GM12878 (cell line): ENCODE results near the gene PELI2.

Experiments used
- CREB1 ChIP-seq: IDR thresholded peaks from 2 replicates; pipeline ENCODE4 v1.6.1; 2012; ENCODE audit warnings: low read depth, mild to moderate bottlenecking, inconsistent platforms
- CTCF ChIP-seq, 3 experiments: IDR thresholded peaks in 2 of 3; conservative IDR thresholded peaks in 1 of 3; 2 replicates each; pipeline ENCODE4 v1.5.1; 2011; ENCODE audit warnings: low read depth in 3 of 3, low read length in 3 of 3, mild to moderate bottlenecking in 3 of 3, control low read depth in 2 of 3, moderate library complexity in 2 of 3, inconsistent platforms in 1 of 3, mixed read lengths in 1 of 3; ENCODE audit not compliant: control insufficient read depth in 2 of 3, insufficient read depth in 1 of 3; ENCODE audit errors: extremely low read depth in 1 of 3
- EZH2 ChIP-seq: IDR thresholded peaks from 2 replicates; pipeline ENCODE4 v1.6.1; 2012; ENCODE audit warnings: low read depth, mild to moderate bottlenecking, control low read depth, inconsistent platforms, low read length, borderline replicate concordance; ENCODE audit not compliant: control insufficient read depth
- HDGF ChIP-seq: fragments of 450-650 bp; IDR thresholded peaks from 2 replicates; pipeline ENCODE4 v1.6.1; 2016; ENCODE audit warnings: antibody characterized with exemption
- IKZF1 ChIP-seq: fragments of 450-650 bp; conservative IDR thresholded peaks from 2 replicates; pipeline ENCODE4 v1.6.1; 2017; ENCODE audit warnings: antibody characterized with exemption, mild to moderate bottlenecking
- IRF3 ChIP-seq: fragments of 450-650 bp; IDR thresholded peaks from 2 replicates; pipeline ENCODE4 v1.6.1; 2014; ENCODE audit warnings: mild to moderate bottlenecking
- JUND ChIP-seq: IDR thresholded peaks from 2 replicates; pipeline ENCODE4 v1.6.1; 2012; ENCODE audit warnings: low read depth, mild to moderate bottlenecking, low read length, improper control_type of control experiment, moderate library complexity
- NR2C1 ChIP-seq: fragments of 450-650 bp; IDR thresholded peaks from 2 replicates; pipeline ENCODE4 v1.6.1; 2017; ENCODE audit warnings: antibody characterized with exemption, mild to moderate bottlenecking, moderate library complexity
- POLR2A ChIP-seq: IDR thresholded peaks from 2 replicates; pipeline ENCODE4 v1.6.1; 2011; ENCODE audit warnings: low read depth, mild to moderate bottlenecking, low read length
- POLR2AphosphoS5 ChIP-seq: IDR thresholded peaks from 2 replicates; pipeline ENCODE4 v1.6.1; 2011; ENCODE audit warnings: mild to moderate bottlenecking, low read length, inconsistent platforms
- POU2F2 ChIP-seq: IDR thresholded peaks from 3 replicates; pipeline ENCODE4 v1.6.1; 2011; ENCODE audit warnings: low read depth, mild to moderate bottlenecking, low read length, borderline replicate concordance
- RCOR1 ChIP-seq: conservative IDR thresholded peaks from 2 replicates; pipeline ENCODE4 v1.6.1; 2012; ENCODE audit warnings: low read depth, low read length, improper control_type of control experiment
- RELA ChIP-seq: fragments of 450-650 bp; IDR thresholded peaks from 2 replicates; pipeline ENCODE4 v1.8.0; 2014; ENCODE audit warnings: borderline replicate concordance; ENCODE audit not compliant: partially characterized antibody
- ZBTB4 ChIP-seq: fragments of 450-650 bp; formaldehyde crosslinking; IDR thresholded peaks from 2 replicates; pipeline ENCODE4 v1.4.0; 2022; ENCODE audit warnings: mild to moderate bottlenecking, moderate library complexity

GRCh38 chr14:56276108-56276507 is 157.9 kb downstream of the PELI2 start:
- TF ChIP-seq EZH2 (no peak), CTCF (IDR thresholded peaks at IDR 0.05 in 2 of 3, conservative IDR thresholded peaks at IDR 0.05 in 1 of 3; ENCODE audit: control insufficient read depth in 2 of 3, extremely low read depth in 1 of 3, insufficient read depth in 1 of 3, low read depth in 3 of 3, low read length in 3 of 3) (no peak), RCOR1 (no peak), IRF3 (no peak), POLR2A (no peak), CREB1 (no peak), POU2F2 (no peak), HDGF (no peak), NR2C1 (no peak), POLR2AphosphoS5 (no peak), ZBTB4 (CRISPR knock-in tag) (no peak), JUND (no peak), RELA (no peak), IKZF1 (no peak)
